GM13976 (cell line): ENCODE results near the gene ENO3.
A peak's percentile ranks its signal among the peaks of the same experiment; 100 is the strongest.

ENCODE experiments used
- DNase-seq: peaks from one replicate; pipeline ENCODE4 v3.0.0; 2012; ENCODE audit warnings: low spot score
- CTCF ChIP-seq: IDR thresholded peaks from 2 replicates; pipeline ENCODE4 v1.5.1; 2012; ENCODE audit warnings: borderline replicate concordance, mild to moderate bottlenecking; ENCODE audit not compliant: insufficient read depth; ENCODE audit errors: extremely low read depth, missing control alignments, control extremely low read depth
- in situ Hi-C: fragments of 300-500 bp; cut with MboI; formaldehyde crosslinking; loops from one replicate; pipeline ENCODE4 v1.12.0; 2022; ENCODE audit warnings: low sequenced_read_pairs, mixed read lengths, inconsistent platforms; ENCODE audit not compliant: unreplicated experiment

ENO3 gene

GRCh38 chr17:4937553-4937952 is 13.4 kb upstream of the ENO3 start:
- no peak for DNase-seq
- in situ Hi-C loops: no loop called here
- no peak for TF ChIP-seq CTCF

GRCh38 chr17:4938069-4938491 is 12.8 kb upstream of the ENO3 start:
- DNase-seq: no peak
- TF ChIP-seq CTCF: no peak
- in situ Hi-C loops: no loop called here

- TF ChIP-seq CTCF: no peak
- DNase-seq: no peak
- in situ Hi-C loops: no loop called here
Observed at GRCh38 chr17:4938688-4939545, 12.0 kb upstream of the ENO3 start.

GRCh38 chr17:4939546-4939795 is 11.4 kb upstream of the ENO3 start:
- DNase-seq: no peak

GRCh38 chr17:4939796-4940554 is 10.9 kb upstream of the ENO3 start, which contains the start of the genes RNF167 and SLC25A11:
Gene RNF167 (plus strand): TSS chr17:4940268. CDS start chr17:4940910, 642 bp downstream.
Gene SLC25A11 (minus strand): TSS chr17:4940046. CDS start chr17:4939910, 136 bp downstream.
- in situ Hi-C loops: no loop called here
- no peak for TF ChIP-seq CTCF
- peak; percentile 98 for DNase-seq

More at GRCh38 chr17:4939546-4939795, 11.4 kb upstream of the ENO3 start:
- no peak for TF ChIP-seq CTCF
- in situ Hi-C loops: no loop called here

GRCh38 chr17:4940555-4941318 is 10.2 kb upstream of the ENO3 start:
- no peak for DNase-seq
- TF ChIP-seq CTCF: no peak
- in situ Hi-C loops: no loop called here
